ENCODE results near the gene APEH.

GRCh38 chr3:49634736-49635135 is 39.4 kb upstream of the APEH start:
- TF ChIP-seq CTCF (IDR thresholded peaks at IDR 0.05; ENCODE audit: low read depth, low read length) (no peak), EZH2phosphoT487 (IDR thresholded peaks at IDR 0.05; ENCODE audit: low read depth) (no peak)
